GM20431 (cell line): ENCODE measurements around the gene CSN1S1.

Experiments used
- in situ Hi-C: fragments of 300-500 bp; cut with MseI, MboI; formaldehyde crosslinking; loops from one replicate; pipeline ENCODE4 v1.15.0; 2020; ENCODE audit warnings: low sequenced_read_pairs; ENCODE audit not compliant: unreplicated experiment

The CSN1S1 gene

DNA sequence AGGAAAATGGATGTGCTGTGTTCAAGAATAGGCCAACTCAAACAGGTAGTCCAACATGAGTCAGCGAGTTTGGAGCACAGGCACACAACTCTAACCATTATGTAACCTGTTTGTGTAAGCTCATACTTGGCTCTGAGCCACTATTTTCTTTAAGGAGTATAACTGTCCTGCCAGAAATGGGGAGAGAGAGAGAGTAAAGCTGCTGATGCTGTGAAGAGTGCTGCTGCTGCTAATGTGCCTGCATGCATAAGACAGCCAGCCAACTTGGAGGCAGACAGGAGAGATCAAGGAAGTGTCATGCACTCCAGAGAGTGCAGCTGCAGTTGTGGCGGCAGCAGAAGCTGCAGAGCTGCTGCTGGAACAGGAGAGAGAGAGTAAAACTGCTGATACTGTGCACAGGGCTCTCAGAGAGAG is 53.2 kb downstream of the CSN1S1 start:
- in situ Hi-C loops: loop anchor here (25.0 kb wide), 1 partner anchor 1222 kb away; no protein-coding TSS in a partner anchor

DNA sequence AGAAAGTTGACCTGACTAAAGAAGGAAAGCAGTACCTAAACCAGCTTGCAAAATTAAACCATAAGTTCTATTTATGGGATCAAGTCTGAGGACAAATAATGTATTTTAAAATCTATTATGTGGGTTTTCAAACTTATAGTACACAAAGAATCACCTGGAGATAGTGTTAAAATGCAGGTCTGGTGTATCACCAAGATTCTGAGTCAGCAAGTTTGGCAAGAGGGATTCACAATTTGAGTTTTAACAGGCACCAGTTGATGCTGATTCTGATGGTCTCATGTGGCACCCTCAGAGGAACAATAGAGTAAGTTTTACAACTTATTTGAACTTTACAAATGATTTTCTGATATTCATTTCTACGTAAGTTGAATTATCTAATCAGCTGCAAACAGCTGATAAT is 55.8 kb downstream of the CSN1S1 start:
- in situ Hi-C loops: loop anchor here (25.0 kb wide), 1 partner anchor 1224 kb away; no protein-coding TSS in a partner anchor

DNA sequence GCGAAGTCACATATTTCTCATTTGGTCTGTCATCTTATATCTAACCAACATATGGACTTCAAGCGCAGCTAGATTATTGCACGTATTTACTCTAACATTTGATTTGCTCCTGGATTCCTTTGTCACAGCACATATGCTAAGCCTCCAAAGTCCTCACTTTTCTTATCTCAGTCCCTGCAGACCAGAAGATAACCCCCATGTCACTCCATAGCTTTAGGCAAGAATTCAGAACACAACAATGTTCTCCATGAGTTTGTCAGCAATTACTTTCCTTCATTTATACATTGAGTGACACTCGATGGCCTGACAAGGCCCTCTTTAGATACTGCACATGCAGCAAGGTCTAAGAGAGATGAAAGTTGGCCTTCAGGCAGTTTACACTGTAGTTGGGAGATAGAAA is 60.1 kb downstream of the CSN1S1 start:
- in situ Hi-C loops: loop anchor here (25.0 kb wide), 1 partner anchor 1229 kb away; no protein-coding TSS in a partner anchor

DNA sequence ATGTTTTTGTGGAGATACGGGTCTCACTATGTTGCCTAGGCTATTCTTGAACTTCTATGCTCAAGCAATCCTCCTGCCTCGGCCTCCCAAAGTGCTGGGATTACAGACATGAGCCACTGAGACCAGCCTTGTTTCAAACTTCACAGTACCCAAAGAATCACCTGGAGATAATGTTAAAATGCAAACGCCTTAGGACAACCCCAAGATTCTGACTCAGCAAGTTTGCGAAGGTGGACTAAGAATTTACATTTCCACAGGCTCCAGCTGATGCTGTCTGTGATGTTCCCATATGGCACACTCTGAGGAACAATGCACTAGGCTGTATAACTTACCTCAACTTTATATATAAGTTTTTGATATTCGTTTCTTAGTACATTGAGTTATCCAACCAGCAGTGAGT is 63.9 kb downstream of the CSN1S1 start:
- in situ Hi-C loops: loop anchor here (25.0 kb wide), 1 partner anchor 1232 kb away; no protein-coding TSS in a partner anchor

DNA sequence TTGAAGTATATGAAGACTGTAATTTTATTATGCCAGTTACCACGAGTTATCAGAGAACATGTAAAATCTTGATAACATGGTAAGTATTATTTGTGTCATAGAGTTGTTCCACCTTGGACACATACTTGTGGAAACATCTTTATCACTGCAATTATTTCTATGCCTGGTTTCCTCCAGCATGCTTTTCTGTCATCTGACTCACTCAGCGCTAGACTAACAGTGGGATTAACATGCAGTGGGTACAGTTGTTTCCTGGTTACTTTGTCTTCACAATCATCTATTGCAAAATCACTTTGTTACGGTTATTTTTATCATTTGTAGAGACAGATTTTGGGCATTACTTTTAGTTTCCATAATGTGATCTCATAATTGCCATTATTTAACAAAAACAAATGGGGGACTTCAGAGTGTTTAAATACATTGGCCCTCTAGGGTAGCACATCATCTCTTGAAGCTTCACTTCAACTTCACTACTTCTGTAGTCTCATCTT is 64.7 kb downstream of the CSN1S1 start, which contains the start of gene STATH:
Gene STATH, plus strand, starts transcription at position 441 of the 491 bp plus-strand sequence. CDS start 2,472 bp downstream, outside the sequence.
- in situ Hi-C loops: loop anchor here (25.0 kb wide), 1 partner anchor 1233 kb away; no protein-coding TSS in a partner anchor
